DMS53 treated with DMSO at 0.1 percent for 48 hours (cell line): ENCODE results near the gene IFIT1B.
"Not testable (repeated sequence)": the region's sequence is repeated elsewhere in the genome, so short reads cannot be mapped to it uniquely, and the experiment has no call there.

ENCODE experiments used
- DNase-seq: peaks from one replicate; lab custom pipeline; 2025; ENCODE audit not compliant: unreplicated experiment; lab: John Stamatoyannopoulos, UW

IFIT1B gene

DNA sequence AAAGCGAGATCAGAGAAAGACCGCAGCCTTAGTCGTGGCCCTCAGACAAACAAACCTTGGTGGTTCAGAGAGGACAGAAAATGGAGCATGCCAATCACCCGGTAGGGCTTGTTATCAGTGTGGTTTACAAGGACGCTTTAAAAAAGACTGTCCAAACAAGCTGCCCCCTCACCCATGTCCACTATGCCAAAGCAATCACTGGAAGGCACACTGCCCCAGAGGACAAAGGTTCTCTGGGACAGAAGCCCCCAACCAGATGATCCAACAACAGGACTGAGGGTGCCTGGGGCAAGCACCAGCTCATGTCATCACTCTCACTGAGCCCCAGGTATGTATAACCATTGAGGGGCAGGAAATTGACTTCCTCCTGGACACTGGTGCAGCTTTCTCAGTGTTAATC is 31.4 kb downstream of the IFIT1B start:
- DNase-seq, result not testable (repeated sequence)

DNA sequence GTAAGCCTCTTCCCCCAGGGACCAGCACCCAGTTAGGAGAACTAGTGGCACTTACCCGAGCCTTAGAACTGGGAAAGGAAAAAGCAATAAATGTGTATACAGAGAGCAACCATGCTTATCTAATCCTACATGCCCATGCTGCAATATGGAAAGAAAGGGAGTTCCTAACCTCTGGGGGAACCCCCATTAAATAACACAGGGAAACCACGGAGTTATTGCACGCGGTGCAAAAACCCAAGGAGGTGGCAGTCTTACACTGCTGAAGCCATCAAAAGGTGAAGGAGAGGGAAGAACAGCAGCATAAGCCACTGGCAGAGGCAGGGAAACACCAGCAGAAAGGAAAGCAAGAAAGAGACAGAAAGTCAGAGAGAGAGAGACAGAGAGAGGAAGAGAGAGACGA is 32.7 kb downstream of the IFIT1B start:
- not testable (repeated sequence) for DNase-seq

DNA sequence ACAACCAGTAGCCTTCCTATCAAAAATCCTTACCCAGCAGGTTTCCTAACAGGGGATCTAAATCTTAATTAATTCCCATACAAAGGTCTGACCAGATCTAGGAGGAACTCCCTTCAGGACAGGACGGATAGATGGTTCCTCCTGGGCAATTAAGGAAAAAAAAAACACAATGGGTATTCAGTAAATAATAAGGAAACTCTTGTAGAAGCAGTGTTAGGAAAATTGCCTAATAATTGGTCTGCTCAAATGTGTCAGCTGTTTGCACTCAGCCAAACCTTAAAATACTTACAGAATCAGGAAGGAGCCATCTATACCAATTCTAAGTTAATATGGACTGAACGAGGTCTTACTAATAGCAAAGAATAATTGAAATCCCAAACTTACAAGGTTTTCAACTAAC is 33.3 kb downstream of the IFIT1B start:
- DNase-seq, result not testable (repeated sequence)

DNA sequence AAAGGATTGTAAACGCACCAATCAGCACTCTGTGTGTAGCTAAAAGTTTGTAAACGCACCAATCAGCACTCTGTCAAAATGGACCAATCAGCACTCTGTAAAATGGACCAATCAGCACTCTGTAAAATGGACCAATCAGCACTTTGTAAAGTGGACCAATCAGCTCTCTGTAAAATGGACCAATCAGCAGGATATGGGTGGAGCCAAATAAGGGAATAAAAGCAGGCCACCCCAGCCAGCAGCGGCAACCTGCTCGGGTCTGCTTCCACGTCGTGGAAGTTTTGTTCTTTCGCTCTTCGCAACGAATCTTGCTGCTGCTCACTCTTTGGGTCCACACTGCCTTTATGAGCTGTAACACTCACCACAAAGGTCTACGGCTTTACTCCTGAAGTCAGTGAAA is 34.4 kb downstream of the IFIT1B start:
- not testable (repeated sequence) for DNase-seq

DNA sequence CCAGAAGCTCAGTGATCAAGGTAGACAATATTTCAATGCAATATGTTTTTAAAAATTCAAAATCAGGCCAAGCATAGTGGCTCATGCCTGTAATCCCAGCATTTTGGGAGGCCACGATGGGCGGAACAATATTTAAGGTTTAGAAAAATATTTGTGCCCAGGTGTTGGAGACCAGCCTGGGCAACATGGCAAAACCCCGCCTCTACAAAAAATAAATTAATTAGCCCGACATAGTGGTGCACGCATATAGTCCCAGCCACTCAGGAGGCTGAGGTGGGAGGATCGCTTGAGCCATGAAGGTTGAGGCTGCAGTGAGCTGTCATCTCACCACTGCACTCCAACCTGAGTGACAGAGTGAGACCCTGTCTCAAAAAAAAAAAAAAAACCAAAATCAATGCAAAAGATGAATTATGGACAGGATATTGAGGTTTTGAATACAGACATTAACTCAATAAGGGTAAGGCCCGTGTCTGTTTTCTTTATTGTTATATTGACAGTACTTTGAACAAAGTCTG is 35.6 kb downstream of the IFIT1B start:
- no peak for DNase-seq

DNA sequence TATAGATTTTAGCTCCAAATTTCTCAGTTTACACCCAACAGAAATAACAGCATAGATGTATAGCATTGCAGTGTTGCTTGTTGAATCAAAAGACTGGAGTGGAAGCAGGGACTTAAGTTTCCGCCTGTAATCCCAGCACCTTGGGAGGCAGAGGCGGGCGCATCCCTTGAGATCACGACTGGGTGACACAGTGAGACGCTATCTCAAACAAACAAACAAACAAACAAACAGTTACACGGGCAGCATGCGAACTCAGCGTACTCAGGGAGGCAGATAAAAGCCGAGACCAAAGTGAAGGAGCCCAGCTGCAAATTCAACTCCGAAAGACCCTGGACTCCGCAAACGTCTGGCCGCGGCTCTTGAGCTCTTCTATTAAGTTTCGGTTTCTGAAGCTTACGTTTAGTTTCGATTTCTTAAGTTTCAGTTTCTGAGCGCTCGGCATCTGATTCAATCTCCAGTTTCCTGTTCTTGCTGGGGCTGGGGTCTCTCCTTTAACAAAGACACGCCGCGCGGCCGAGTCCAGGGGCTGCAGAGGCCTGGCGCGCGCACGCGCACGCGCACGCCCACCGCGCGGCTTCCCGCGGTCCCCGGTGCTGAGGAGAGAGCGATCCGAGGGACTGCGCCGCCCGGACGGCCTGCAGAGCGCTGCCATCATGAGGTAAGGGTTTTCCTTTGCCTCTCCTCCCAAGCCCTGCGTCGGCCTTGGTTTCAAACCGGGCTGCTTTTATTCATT is 36.5 kb downstream of the IFIT1B start, which contains the start of gene IFIT5:
Gene IFIT5 (plus strand): TSS at position 423 of the 733 bp plus-strand sequence. CDS start 231 bp downstream, at position 654.
- peak; percentile 59 for DNase-seq

DNA sequence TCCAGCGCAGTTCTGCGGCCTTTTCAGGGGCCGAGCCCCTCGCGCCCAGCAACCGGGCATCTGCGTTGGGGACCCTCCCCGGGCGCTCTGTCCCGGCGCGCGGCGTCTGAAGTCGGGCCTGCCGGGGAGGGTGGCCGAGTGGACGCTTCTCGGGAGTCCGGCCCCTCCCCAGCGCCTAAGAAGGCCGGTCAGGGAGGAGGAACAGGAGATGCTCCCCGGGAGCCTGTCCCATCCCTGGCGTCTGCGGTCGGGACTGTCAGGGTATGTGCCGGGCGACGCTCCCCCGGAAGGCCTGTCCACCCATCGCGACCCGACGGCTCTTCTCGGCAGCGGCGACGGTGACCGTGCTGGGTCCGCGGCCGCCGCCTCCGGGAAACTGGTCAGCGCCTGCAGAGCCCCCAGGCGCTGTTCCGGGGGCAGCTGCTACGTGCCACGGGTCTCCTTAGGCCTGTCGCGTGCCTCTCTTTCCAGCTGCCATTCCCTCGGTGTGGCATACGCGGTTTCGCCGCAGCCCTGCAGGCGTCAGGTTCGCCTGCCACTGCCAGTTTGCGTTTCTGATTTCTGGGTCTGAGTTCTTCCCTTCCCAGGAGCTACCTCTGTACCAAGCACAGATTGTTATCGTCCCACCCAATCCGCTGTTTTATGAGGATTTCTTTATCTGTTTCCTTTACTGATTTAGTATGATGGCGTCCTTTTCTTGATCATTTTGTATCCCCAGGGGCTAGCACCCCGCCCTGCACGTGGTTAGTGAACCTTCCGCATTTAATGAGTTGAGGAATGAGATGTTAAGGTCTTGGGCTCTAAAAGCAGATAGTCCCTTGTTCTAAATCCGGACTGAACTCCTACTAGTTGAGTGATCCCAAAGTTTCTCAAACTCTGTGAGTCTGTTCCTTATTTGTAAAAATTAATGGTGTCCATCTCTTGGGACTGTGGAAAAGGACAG is 37.3 kb downstream of the IFIT1B start:
- peak; percentile 24 for DNase-seq

DNA sequence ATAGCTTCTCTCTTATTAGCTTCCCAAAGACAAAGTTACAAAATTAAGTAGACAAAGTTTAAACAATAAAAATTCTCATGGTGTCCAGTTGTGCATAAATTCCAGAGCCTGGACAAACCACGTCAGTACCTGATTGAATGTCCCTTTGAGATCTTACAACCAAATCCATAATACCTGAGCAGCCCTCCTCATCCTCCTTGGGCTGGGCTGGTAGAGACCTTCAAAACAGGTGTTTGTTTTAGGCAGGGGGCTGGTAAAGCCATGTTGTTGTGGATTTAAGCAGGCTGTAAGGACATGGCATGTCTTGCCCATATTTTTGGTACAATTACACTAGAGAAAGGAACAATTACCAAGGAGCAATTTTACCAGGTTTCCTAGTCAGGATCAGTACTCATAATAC is 38.6 kb downstream of the IFIT1B start:
- DNase-seq, result no peak

DNA sequence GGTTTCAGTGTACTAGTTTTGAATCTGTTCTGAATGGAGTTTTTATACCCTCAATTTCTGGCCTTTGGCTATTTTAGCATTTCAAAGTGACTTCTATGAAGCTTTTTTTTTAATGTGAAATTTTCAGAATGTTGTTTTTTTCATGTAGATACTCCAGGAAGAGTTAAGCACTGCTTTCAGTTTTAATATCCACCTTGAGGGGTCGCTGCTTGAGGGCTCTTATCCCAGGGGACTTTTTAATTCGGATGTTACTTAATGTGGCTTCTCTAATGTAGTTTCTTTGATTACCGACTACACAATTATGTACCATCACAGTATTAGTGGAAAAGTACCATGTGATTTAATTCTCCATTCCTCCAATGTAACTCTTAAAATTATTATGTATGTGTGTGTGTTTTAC is 41.7 kb downstream of the IFIT1B start:
- no peak for DNase-seq

DNA sequence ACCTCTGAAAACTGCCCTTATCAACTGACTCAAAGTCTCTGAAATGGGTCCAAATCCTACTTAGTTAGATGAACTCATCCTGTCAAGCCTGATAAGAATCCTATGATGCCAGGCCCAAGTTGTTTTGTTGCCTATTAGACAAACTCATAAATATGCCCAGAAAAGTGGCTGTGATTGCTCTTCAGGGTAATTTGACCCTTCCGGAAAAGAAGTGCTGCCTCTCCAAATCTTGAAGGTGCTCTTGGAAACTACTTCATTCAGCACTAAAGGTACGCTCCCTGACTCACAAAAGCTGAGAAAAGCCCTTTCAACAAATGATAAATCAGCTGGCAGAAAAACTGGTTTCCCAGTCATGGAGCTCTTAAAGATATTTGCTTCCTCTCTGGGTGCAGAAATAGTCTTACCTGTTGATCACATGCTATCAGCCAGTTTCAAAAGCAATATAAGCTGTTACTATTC is 43.2 kb downstream of the IFIT1B start:
- DNase-seq, result no peak

DNA sequence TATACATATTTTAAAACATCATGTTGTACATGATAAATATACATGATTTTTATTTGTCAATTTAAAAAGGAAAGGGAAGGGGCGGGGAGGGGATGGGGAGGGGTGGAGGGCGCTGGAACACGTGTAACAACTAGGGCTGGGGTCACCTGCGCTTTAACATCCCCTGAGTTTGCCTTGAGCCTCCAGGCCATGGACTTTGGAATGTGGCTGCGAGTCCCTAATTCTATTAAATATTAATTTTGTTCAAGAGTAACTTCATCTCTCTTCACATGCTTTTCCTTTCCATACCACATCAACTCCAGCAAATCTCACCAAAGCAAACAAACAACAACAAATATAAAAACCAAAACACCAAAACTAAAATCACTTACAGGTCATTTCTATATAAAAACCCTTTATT is 47.1 kb downstream of the IFIT1B start:
- no peak for DNase-seq

DNA sequence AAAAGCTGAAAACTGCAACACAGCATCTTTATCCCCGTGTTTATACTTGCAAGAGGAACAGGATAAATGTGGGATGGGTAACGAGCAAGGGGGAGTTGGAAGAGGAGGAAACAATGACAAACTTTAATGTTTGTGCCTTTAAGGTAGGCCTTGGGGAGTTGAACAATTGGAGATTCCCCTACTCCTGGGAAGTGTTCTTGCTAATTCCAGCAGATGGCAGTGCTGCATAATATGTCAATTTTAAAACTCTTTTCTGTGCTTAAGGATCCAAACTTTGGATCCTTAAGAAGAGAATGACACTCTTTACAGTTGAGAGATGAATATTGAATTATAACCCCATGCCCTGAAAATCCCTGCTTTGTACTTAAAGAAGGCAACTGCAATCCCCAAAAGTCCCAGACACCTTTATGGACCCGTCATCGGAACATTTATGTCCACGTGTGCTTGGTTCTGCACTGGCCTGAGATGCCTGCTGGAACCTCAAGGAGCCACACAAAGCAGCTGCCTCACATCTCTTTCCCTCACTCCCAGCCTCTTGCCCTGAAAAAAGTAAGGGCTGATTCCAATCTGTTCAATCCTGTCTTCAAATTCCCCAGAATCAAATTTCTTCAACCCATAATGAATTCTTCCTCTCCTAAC is 48.5 kb downstream of the IFIT1B start:
- DNase-seq, result peak; percentile 52

DNA sequence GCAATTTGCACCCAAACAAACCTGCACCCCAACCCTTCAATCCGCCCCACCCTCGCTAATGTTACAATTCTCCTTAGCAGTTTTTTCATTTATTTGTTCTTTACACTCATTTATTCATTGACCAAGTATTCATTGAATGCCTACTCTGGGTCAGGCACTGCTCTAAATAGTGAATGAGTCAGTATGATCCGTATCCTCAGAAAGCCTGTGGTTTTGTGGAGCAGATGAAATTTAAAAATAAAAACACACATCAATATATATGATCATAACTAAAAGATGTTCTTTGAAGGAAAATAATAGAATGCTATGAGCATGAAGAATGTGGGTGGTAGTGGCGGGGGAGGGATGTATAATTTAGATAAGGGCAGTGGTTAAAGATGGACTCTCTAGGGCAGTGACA is 49.8 kb downstream of the IFIT1B start:
- DNase-seq, result no peak

DNA sequence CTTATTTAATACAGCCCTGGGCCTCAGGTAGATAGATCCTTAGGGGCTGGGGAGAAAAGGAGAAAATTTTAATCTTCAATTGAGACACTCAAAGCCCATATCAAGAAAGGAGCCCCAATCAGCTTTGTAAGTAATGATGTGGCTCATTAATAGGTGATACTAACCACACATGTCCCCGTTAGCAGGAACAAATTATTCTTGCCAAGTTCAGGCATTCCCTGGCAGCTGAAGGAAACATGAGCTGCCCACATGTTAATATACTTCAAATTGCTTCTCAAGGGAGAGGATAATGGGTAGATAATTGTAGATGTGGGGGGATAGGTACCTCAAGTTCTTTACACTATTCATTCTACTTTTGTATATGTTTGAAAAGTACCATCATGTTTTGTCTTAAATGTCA is 51.0 kb downstream of the IFIT1B start:
- no peak for DNase-seq

DNA sequence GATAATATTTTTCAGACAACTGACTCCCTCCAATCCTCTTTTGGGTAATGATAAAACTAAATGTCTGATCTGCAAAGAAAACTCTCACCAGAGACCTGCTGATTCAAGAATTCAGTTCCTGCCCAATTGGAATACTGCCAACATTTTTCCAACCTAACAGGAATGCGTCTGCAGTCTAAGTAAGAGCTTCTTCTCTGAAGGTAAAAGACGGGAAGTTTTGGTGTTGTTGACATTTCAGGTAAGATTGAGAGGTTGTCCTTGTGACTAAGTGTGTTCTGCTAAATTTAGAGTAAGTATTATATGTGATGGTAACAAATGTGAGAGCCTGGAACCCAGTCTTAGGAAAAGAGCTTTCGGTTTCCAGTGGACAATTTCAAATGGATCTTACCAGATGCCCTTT is 54.1 kb downstream of the IFIT1B start:
- no peak for DNase-seq
